Measurements from ENCODE around the gene GSTM3. TPM values are rescaled to one million over a fixed set of nuclear protein-coding genes. Genes with fewer than 3 reads are reported as not detected.
"Not testable (repeated sequence)": the region's sequence is repeated elsewhere in the genome, so short reads cannot be mapped to it uniquely, and the experiment has no call there.

The GSTM3 gene
- total RNA-seq, 1 donor from 2014 or later: 93.7 TPM

GRCh38 chr1:109689844-109690405, 50.9 kb downstream of the GSTM3 start:
- no peak for TF ChIP-seq CTCF (IDR thresholded peaks at IDR 0.05; ENCODE audit: borderline replicate concordance)
- Histone ChIP-seq H3K36me3 (no peaks in the 10 kb centered on the region), H3K4me1 (no peaks in the 10 kb centered on the region), H3K9me3 (replicated peaks) (no peaks in the 10 kb centered on the region), H3K27me3 (ENCODE audit: low read depth) (no peaks in the 10 kb centered on the region), H3K4me3 (no peak overlapping the region), H3K27ac (replicated peaks) (no peak overlapping the region)
- intact Hi-C loops (cut with micrococcal nuclease): no loop called here
- DNase-seq: no peak

- no peaks in the 10 kb centered on the region for H3K9me3 ChIP-seq (replicated peaks)
- intact Hi-C loops (cut with micrococcal nuclease): no loop called here
- H3K27ac ChIP-seq (replicated peaks): no peak within 1 kb of the TSS
- no peaks in the 10 kb centered on the region for H3K4me1 ChIP-seq
- H3K36me3 ChIP-seq: no peaks in the 10 kb centered on the region
- H3K4me3 ChIP-seq: no peak within 1 kb of the TSS
- DNase-seq: no peak
- TF ChIP-seq CTCF (IDR thresholded peaks at IDR 0.05; ENCODE audit: borderline replicate concordance): no peak
- no peaks in the 10 kb centered on the region for H3K27me3 ChIP-seq (ENCODE audit: low read depth)
These were observed 53.0 kb downstream of the GSTM3 start, which contains the start of gene GSTM1 for GRCh38 chr1:109687641-109688499. GSTM1 (plus strand) TSS chr1:109687817; CDS start chr1:109687874, 57 bp downstream.

GRCh38 chr1:109687109-109687508, 53.7 kb downstream of the GSTM3 start:
- H3K27ac ChIP-seq (replicated peaks); DNase-seq; H3K4me1 ChIP-seq; H3K27me3 ChIP-seq (ENCODE audit: low read depth); H3K4me3 ChIP-seq; intact Hi-C loops (cut with micrococcal nuclease); H3K36me3 ChIP-seq; H3K9me3 ChIP-seq (replicated peaks): not testable (repeated sequence)

- H3K9me3 ChIP-seq (replicated peaks); H3K36me3 ChIP-seq; H3K27ac ChIP-seq (replicated peaks); DNase-seq; H3K27me3 ChIP-seq (ENCODE audit: low read depth); H3K4me1 ChIP-seq; intact Hi-C loops (cut with micrococcal nuclease); H3K4me3 ChIP-seq: not testable (repeated sequence)
These were observed 54.9 kb downstream of the GSTM3 start for GRCh38 chr1:109685890-109686289.

- H3K36me3 ChIP-seq; H3K9me3 ChIP-seq (replicated peaks); H3K27ac ChIP-seq (replicated peaks); H3K27me3 ChIP-seq (ENCODE audit: low read depth); DNase-seq; intact Hi-C loops (cut with micrococcal nuclease); H3K4me1 ChIP-seq; H3K4me3 ChIP-seq: not testable (repeated sequence)
These were observed 55.4 kb downstream of the GSTM3 start for GRCh38 chr1:109685399-109685798.

- intact Hi-C loops (cut with micrococcal nuclease); H3K27ac ChIP-seq (replicated peaks): not testable (repeated sequence)
These were observed 56.1 kb downstream of the GSTM3 start for GRCh38 chr1:109684777-109685176.

More at GRCh38 chr1:109684777-109685176, 56.1 kb downstream of the GSTM3 start:
- not testable (repeated sequence) for H3K36me3 ChIP-seq; H3K4me1 ChIP-seq; H3K4me3 ChIP-seq; H3K27me3 ChIP-seq (ENCODE audit: low read depth); DNase-seq; H3K9me3 ChIP-seq (replicated peaks)

Other genes with a start within 250 kb of the GSTM3 start
- 4.6 TPM for gene CYB561D1, start 246.9 kb downstream of the GSTM3 start, total RNA-seq
- 19.4 TPM for gene AMIGO1, start 231.3 kb downstream of the GSTM3 start, total RNA-seq
- 0.08 TPM for gene GPR61, start 201.2 kb downstream of the GSTM3 start, total RNA-seq
- gene GNAI3, start 192.4 kb downstream of the GSTM3 start, total RNA-seq: 2.0 TPM
- not detected for gene GNAT2, start 121.4 kb downstream of the GSTM3 start, total RNA-seq
- 12.9 TPM for gene AMPD2, start 121.2 kb downstream of the GSTM3 start, total RNA-seq
- gene GSTM4, start 84.9 kb downstream of the GSTM3 start, total RNA-seq: 36.8 TPM
- gene GSTM2, start 73.0 kb downstream of the GSTM3 start, total RNA-seq: 67.3 TPM
- gene GSTM1, start 53.2 kb downstream of the GSTM3 start, total RNA-seq: not detected
- gene GSTM5, start 28.8 kb downstream of the GSTM3 start, total RNA-seq: 2.4 TPM
- gene EPS8L3, start 22.9 kb upstream of the GSTM3 start, total RNA-seq: 0.11 TPM
- gene CSF1, start 169.8 kb upstream of the GSTM3 start, total RNA-seq: 13.9 TPM
- 45.2 TPM for gene AHCYL1, start 243.7 kb upstream of the GSTM3 start, total RNA-seq

Measured in left ventricle myocardium inferior (tissue), 1 donor.